ENCODE measurements around the gene UACA.

Gene UACA

GRCh38 chr15:70783041-70783440 lies 19.7 kb upstream of the UACA start:
- DNase-seq (ENCODE audit: low spot score): no peak

- DNase-seq (ENCODE audit: low spot score): no peak
Observed at GRCh38 chr15:70781236-70781635, 17.9 kb upstream of the UACA start.

- no peak for DNase-seq (ENCODE audit: low spot score)
Observed at GRCh38 chr15:70778258-70779076, 15.1 kb upstream of the UACA start.

- DNase-seq (ENCODE audit: low spot score): no peak
Observed at GRCh38 chr15:70777170-70777926, 14.0 kb upstream of the UACA start.

- no peak for DNase-seq (ENCODE audit: low spot score)
Observed at GRCh38 chr15:70775160-70775559, 11.8 kb upstream of the UACA start.

- DNase-seq (ENCODE audit: low spot score): no peak
Observed at GRCh38 chr15:70772402-70772801, 9.0 kb upstream of the UACA start.

- DNase-seq (ENCODE audit: low spot score): no peak
Observed at GRCh38 chr15:70770863-70771262, 7.5 kb upstream of the UACA start.

- peak; percentile 34 for DNase-seq (ENCODE audit: low spot score)
Observed at GRCh38 chr15:70768257-70768883, 5.0 kb upstream of the UACA start.

- no peak for DNase-seq (ENCODE audit: low spot score)
Observed at GRCh38 chr15:70767667-70768066, 4.3 kb upstream of the UACA start.

GRCh38 chr15:70766597-70766996 lies 3.2 kb upstream of the UACA start:
- DNase-seq (ENCODE audit: low spot score): no peak

GRCh38 chr15:70765504-70766281 lies 2.3 kb upstream of the UACA start:
- DNase-seq (ENCODE audit: low spot score): no peak

GRCh38 chr15:70763950-70764730 lies 782 bp upstream of the UACA start:
- no peak for DNase-seq (ENCODE audit: low spot score)

- no peak for DNase-seq (ENCODE audit: low spot score)
Observed at GRCh38 chr15:70762469-70763119, 764 bp downstream of the UACA start.

- no peak for DNase-seq (ENCODE audit: low spot score)
Observed at GRCh38 chr15:70761931-70762468, 1.4 kb downstream of the UACA start.

GRCh38 chr15:70761046-70761445 lies 2.3 kb downstream of the UACA start:
- no peak for DNase-seq (ENCODE audit: low spot score)

- no peak for DNase-seq (ENCODE audit: low spot score)
Observed at GRCh38 chr15:70758790-70759462, 4.4 kb downstream of the UACA start.

GRCh38 chr15:70757627-70758026 lies 5.7 kb downstream of the UACA start:
- DNase-seq (ENCODE audit: low spot score): no peak

- no peak for DNase-seq (ENCODE audit: low spot score)
Observed at GRCh38 chr15:70754862-70755261, 8.5 kb downstream of the UACA start.

- no peak for DNase-seq (ENCODE audit: low spot score)
Observed at GRCh38 chr15:70753101-70753829, 10.1 kb downstream of the UACA start.

All from pons (tissue), 1 donor.